ENCODE results near the gene RAD21L1.
"Not testable (repeated sequence)": the region's sequence is repeated elsewhere in the genome, so short reads cannot be mapped to it uniquely, and the experiment has no call there.

Gene RAD21L1

GRCh38 chr20:1232286-1233111 is 6.7 kb downstream of the RAD21L1 start:
- DNase-seq, result no peak

- no peak for DNase-seq
Observed at GRCh38 chr20:1240549-1240948, 14.7 kb downstream of the RAD21L1 start.

- no peak for DNase-seq
Observed at GRCh38 chr20:1241456-1241855, 15.6 kb downstream of the RAD21L1 start.

GRCh38 chr20:1242099-1242498 is 16.3 kb downstream of the RAD21L1 start:
- no peak for DNase-seq

- no peak for DNase-seq
Observed at GRCh38 chr20:1242530-1242929, 16.7 kb downstream of the RAD21L1 start.

- no peak for DNase-seq
Observed at GRCh38 chr20:1245578-1245977, 19.7 kb downstream of the RAD21L1 start.

- no peak for DNase-seq
Observed at GRCh38 chr20:1247689-1248088, 21.8 kb downstream of the RAD21L1 start.

- DNase-seq, result not testable (repeated sequence)
Observed at GRCh38 chr20:1250282-1250681, 24.4 kb downstream of the RAD21L1 start.

- DNase-seq, result no peak
Observed at GRCh38 chr20:1252416-1252815, 26.6 kb downstream of the RAD21L1 start.

GRCh38 chr20:1254254-1254653 is 28.4 kb downstream of the RAD21L1 start:
- DNase-seq, result no peak

GRCh38 chr20:1255675-1256074 is 29.8 kb downstream of the RAD21L1 start:
- DNase-seq, result no peak

- no peak for DNase-seq
Observed at GRCh38 chr20:1263853-1264252, 38.0 kb downstream of the RAD21L1 start.

GRCh38 chr20:1264727-1265126 is 38.9 kb downstream of the RAD21L1 start:
- DNase-seq, result no peak

GRCh38 chr20:1265226-1265915 is 39.5 kb downstream of the RAD21L1 start:
- no peak for DNase-seq

GRCh38 chr20:1265916-1266166 is 40.0 kb downstream of the RAD21L1 start:
- DNase-seq, result no peak

GRCh38 chr20:1266167-1266973 is 40.5 kb downstream of the RAD21L1 start, which contains the start of gene SNPH:
TSS of gene SNPH (plus strand) at chr20:1266294. CDS start at chr20:1296240, 29,946 bp downstream.
- no peak for DNase-seq

GRCh38 chr20:1267161-1267560 is 41.3 kb downstream of the RAD21L1 start:
- DNase-seq, result no peak

GRCh38 chr20:1267809-1268374 is 42.0 kb downstream of the RAD21L1 start:
- no peak for DNase-seq

GRCh38 chr20:1269235-1269634 is 43.4 kb downstream of the RAD21L1 start:
- DNase-seq, result no peak

GRCh38 chr20:1269850-1270249 is 44.0 kb downstream of the RAD21L1 start:
- DNase-seq, result no peak

- no peak for DNase-seq
Observed at GRCh38 chr20:1272368-1273100, 46.7 kb downstream of the RAD21L1 start.

GRCh38 chr20:1273366-1273765 is 47.5 kb downstream of the RAD21L1 start:
- no peak for DNase-seq
